Stimulated activated CD4-positive, alpha-beta T cell treated with anti-CD3 and anti-CD28 coated beads, Interleukin-4, amount 100 ng/mL, for 24 hours (primary cell): ENCODE results near the gene ESRRA.

ENCODE experiments used
- DNase-seq: peaks from one replicate; pipeline ENCODE4 v3.0.0-alpha.2; 2020

ESRRA gene

DNA sequence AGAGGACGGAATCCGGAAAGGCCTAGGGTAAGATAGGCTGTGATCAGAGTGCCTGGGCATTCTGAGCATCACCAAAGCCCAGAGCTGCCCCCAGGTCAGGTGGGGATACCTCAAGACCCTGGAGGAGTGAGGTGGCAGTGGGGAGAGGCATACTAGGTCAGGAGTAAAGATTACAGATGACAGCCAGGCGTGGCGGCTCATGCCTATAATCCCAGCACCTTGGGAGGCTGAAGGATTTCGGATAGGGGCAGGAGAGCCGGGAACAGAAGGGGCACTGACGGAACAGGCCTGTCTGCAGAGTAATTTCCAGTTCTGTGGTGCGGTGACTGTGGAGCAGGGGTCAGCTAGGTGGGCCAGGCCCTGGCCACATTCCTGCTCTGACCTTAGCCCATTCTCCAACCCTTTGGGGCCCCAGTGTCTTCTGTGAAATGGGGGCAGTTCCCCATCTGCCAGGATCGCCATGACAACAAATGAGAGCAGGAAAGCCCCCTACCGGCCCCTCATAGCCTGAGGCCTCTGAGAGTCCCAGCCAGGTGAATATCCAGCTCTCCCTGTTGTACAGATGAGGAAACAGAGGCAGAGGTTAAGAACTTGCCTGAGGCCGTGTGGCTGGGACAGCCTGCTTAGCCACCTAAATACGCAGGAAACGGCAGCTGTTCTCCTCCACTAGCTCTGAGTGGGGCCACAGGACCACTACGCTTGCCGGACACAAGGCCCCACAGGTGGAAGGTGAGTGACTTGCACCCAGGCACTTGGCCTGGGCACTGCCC, 30.1 kb upstream of the ESRRA start:
- DNase-seq, result no peak

DNA sequence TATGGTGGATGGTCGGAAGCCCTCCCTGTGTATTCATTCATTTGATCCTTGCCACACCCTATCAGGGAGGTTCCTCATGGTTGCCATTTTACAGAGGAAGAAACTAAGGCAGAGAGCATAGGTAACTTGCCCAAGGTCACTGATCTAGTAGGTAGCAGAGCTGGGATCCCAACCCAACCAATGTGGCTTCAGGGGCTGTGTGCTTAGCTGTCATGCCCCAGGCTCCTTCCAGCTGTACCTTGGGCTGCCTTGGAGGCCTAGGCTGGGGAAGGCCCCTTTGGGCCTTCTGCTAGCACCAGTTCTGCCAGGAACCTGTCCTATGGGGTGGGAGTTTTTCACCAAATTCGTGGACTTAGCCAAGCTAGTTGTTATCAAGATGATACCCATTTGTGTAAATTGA, 29.5 kb upstream of the ESRRA start:
- DNase-seq, result no peak

DNA sequence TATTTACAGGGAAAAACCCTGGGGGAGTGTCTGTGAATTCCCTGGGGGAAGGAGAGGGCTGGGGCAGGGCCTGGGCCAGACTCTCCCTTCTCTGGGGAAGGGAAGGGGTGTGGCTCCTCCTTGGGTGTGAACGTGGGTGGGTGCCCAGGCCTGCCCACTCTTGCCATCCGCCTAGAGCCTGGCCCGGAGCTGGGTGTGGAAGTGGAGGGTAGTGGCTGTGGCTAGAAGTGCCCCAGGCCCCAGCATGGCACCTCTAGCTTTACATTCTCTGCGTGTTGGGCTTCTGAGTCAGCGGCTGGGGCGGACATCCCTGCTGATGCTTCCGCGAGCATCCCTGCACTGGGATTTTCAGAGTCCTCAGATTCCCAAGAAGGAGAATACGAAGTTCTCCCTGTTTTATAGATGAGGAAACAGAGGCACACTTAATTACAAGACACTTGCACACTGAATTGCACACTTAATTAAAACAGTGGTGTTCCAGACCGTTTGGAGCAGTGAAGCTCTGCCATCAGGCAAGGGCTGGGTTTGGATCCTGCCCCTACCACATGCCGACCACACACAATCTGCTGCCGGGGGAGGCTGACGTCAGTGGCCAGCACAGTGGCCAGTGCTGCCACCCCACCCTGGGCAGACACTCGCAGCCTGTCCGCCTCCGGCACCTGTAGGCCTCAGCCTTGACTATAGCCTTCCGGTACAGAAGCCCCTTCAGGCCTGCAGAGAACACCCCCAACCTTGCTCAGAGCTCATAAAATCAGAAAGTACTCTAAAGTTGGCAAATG, 28.5 kb upstream of the ESRRA start:
- DNase-seq, result no peak

DNA sequence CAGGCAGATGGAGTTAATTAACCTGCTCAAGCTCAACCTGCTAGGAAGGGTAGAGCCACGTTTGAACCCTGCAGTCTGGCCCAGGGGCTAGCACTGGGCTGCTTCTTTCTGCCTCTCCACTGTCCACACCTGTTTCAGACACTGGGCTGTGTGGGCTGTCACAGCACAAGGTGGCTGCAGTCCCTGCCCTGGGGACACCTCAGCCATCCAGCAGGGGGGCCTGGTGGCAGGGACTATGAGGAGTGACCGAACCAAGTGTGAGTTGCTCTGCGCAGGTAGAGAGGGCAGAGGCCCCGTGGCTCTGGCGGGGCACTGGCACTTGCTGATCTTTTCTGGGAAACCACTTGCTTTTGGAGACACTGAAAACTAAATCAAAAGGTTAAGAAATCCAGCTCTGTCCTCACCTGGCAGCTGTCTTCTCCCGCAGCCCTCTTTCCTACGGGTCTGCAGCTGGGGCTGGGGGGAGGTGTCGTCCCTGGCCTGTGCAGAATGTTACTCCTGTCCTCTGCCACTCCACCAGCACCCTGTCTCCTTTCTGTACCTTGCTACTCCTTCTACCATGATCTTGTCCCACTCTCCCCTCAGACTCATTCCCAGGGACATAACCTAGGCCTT, 26.6 kb upstream of the ESRRA start:
- DNase-seq, result no peak

DNA sequence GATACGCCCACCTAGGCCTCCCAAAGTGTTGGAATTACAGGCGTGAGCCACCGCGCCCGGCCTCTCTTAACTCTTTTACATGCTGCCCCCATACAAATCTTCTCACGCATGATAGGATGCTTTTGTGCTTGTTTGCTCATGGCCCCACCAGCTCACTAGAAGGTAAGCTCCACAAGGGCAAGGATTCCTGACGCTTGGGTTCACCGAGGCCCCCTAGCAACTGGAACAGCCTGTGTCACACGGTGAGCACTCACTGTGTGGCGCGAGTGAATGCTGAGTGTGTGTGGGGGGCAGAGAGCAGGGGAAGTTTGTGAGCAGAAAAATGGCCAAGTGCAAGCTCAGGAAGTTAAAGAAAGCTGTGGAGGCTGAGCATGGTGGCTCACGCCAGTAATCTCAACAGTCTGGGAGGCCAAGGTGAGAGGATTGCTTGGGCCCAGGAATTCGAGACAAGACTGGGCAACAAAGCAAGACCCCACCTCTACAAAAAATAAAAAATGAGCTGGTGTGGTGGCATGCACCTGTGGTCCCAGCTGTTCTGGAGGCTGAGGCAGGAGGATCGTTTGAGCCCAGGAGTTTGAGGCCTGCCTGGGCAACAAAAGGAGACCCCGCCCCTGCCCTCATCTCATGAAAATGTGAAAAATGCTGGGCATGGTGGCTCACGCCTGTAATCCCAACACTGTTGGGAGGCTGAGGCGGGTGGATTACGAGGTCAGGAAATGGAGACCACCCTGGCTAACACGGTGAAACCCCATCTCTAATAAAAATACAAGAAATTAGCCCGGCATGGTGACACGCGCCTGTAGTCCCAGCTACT, 23.2 kb upstream of the ESRRA start:
- no peak for DNase-seq

DNA sequence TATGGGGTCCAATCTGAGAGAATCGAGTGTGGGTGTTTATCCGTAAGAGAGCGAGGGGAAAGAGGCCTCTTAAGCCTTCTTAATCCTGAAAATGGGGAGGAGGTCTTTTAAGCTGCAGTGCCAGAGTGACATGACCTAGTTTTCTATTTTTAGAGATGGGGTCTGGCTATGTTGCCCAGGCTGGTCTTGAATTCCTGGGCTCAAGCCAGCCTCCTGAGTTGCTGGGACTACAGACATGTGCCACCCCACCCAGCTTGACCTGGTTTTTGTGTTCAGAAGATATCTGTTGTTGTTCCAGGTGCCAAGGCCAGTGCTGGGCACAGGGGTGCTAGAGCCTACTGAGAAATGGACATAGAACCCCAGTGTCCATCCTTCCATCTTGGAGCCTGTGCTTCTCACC, 22.2 kb upstream of the ESRRA start:
- no peak for DNase-seq

DNA sequence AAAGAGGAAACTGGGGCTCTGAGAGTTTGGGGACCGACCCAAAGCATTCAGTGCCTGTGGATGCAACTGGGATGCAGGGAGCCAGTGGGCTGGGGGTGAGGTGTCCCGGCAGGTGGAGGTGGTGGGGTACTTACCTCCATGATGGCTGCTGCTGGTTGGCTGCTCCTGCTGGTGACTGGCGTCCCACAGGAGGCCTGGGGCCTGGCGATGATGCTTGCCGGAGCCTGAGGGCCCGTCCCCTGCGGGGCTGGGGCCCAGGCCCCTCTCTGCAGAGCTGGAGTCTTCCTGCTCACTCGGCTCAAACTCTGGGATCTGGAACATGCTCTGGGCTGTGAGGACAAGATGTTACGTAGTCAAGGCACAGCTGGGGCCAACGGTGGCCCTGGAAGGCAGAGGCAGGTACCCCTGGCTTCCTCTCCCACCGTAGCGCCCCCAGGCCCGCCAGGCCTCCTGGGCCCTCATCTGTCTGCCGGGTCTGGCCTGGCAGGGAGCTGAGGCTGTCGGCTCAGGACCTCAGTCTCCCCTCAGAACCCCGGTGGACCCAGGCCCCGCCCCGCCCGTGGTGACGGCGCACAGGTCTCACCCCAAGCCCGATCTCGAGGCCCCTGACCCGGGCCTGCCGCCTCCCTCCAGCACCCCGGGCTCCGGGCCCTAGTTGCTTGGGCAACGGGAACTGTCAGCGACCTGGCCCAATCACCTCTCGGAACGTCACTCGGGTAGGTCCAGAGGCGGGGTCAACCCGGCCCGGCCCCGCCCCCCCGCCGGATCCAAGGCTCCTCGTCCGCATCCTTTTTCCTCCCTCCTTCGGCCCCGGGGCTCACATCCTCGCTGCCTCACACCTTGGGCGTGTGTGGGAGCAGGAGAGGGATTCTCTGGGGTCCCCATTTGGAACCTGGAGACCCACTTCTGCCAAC, 21.0 kb upstream of the ESRRA start, which contains the start of gene BAD:
Gene BAD (minus strand): TSS at position 618 of the 914 bp plus-strand sequence. CDS start 297 bp downstream, at position 321.
- DNase-seq, result peak; percentile 93

DNA sequence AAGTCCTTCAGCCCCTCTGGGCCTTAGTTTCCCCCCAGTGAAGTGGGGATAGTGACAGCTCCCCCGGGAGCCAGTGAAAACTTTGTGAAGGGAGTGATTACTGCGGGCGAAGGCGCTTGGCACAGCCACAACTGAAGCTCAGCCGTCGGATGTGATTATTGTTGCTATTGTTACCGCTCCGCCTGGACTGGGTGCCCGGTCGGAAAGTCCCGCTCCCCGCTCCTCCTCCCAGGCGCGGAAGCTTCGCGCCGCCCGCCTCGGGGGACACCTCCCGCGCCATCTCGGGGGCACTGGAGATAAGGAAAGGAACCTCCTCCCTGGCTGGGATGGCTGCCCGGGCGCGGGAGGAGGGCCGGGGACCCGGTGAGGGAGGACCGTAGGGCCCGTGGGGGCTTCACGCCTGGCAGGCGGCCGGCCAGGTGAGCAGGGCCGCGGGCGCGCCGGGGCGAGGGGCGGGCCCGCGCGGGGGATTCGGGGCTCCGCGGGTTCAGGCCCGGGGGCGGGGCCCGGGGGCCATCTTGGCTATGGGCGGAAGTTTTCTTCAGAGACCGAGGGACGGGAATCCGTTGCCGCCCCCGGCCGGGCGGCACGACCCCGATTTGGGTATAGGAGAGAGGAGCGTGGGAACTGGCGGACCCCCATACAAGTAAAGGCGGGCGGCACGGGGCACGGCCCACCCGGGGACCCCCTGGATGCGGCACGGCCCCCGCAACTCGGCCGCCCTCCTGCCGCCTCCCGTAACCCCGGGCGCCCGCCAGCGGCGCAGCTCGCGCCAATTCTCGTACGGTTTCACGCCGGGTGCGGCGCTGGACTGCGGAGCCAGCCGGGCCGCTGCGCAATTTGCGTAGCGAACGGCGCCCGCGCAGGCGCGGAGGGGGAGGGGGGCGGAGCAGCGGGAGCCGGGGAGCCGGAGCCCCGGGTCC, 20.1 kb upstream of the ESRRA start, which contains the start of gene GPR137:
Gene GPR137 (plus strand): TSS at position 887 of the 923 bp plus-strand sequence. CDS start 677 bp downstream, outside the sequence.
- peak; percentile 88 for DNase-seq

DNA sequence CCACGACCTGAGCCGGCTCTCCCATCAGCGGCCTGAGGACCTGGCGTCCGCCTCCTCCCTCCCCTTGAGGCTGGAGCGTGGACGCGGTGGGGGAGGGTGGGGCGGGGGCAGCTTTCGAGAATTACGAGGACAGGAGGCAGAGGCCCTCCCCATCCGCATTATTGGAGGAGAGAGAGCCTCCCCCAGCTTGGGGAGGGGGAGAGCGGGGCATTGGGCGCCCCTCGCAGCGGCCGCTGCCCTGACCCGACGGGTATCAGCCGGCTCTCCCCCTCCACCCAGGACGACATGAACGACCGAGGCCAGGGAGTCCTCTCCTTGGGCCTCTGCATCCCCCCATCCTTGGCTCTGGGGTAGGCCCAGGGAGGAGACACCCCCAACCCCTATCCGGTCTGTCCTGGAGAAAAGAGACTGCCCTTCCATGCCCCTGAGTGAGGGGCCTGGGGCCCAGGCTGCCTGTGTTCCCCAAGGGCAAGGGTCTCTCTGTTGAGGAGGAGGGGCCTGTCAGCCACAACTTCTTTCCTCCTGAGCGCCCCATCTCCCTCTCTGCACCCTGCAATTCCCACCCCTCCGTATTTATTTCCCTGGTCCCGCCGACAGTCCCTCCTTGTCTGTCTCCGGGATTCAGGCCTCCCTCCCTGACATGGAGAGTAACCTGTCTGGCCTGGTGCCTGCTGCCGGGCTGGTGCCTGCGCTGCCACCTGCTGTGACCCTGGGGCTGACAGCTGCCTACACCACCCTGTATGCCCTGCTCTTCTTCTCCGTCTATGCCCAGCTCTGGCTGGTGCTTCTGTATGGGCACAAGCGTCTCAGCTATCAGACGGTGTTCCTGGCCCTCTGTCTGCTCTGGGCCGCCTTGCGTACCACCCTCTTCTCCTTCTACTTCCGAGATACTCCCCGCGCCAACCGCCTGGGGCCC, 19.2 kb upstream of the ESRRA start:
- no peak for DNase-seq

DNA sequence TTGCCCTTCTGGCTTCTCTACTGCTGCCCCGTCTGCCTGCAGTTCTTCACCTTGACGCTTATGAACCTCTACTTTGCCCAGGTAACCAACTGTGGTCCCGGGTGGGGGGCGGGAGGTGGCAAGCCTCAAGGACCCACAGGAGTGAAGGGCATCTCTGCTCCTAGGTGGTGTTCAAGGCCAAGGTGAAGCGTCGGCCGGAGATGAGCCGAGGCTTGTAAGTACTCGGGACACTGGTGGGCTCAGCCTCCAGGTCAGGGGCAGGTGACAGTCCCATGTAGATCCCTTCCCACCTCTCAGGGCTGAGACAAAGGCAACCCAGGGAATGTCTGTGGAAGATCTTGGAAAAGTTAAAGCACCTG, 18.5 kb upstream of the ESRRA start:
- no peak for DNase-seq

DNA sequence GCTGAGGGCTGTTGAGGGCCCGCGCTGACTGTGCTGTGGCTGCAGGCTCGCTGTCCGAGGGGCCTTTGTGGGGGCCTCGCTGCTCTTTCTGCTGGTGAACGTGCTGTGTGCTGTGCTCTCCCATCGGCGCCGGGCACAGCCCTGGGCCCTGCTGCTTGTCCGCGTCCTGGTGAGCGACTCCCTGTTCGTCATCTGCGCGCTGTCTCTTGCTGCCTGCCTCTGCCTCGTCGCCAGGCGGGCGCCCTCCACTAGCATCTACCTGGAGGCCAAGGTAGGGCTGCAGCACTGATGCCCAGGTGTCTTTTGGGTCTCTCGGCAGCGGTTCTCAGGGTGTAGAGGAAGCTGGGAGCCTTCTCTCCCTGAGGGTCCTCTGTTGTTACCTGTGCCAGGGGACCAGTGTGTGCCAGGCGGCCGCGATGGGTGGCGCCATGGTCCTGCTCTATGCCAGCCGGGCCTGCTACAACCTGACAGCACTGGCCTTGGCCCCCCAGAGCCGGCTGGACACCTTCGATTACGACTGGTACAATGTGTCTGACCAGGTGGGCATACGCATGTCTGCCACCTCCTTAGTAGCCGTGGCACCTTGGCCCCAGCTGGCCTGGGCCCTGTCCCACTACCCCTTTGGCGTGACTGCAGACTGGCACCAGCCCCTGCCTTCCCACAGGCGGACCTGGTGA, 17.5 kb upstream of the ESRRA start:
- no peak for DNase-seq

DNA sequence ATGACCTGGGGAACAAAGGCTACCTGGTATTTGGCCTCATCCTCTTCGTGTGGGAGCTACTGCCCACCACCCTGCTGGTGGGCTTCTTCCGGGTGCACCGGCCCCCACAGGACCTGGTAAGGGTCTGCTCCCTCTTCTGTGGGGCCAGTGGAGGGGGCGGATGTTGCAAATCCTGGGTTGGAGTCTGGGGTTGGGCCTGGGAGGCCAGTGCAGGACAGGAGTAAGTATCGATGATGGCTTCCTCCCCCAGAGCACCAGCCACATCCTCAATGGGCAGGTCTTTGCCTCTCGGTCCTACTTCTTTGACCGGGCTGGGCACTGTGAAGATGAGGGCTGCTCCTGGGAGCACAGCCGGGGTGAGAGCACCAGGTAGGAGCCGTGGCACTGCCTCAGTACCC, 17.0 kb upstream of the ESRRA start:
- no peak for DNase-seq

DNA sequence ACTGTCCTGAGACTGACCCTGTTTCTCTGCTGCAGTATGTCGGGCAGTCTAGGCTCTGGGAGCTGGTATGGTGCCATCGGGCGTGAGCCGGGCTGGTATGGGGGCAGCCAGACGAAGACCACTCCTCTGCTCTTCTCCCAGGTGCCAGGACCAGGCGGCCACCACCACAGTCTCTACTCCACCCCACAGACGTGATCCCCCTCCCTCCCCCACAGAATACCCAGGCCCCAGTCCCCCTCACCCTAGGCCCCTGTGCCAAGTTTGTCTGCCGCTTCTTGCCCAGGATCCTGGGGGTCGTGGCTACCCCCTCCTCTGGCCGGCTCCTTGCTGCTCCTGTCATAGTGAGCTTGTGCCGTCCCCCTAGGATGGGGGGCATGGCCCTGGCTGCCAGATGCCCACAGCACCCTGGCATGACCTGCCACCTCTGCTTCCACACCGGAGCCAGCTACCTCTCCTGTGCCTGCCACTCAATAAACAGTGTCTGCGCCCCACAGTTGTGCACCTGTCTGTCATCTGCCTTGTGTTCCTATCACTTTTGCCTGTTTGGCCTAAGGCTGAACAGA, 16.2 kb upstream of the ESRRA start:
- no peak for DNase-seq

DNA sequence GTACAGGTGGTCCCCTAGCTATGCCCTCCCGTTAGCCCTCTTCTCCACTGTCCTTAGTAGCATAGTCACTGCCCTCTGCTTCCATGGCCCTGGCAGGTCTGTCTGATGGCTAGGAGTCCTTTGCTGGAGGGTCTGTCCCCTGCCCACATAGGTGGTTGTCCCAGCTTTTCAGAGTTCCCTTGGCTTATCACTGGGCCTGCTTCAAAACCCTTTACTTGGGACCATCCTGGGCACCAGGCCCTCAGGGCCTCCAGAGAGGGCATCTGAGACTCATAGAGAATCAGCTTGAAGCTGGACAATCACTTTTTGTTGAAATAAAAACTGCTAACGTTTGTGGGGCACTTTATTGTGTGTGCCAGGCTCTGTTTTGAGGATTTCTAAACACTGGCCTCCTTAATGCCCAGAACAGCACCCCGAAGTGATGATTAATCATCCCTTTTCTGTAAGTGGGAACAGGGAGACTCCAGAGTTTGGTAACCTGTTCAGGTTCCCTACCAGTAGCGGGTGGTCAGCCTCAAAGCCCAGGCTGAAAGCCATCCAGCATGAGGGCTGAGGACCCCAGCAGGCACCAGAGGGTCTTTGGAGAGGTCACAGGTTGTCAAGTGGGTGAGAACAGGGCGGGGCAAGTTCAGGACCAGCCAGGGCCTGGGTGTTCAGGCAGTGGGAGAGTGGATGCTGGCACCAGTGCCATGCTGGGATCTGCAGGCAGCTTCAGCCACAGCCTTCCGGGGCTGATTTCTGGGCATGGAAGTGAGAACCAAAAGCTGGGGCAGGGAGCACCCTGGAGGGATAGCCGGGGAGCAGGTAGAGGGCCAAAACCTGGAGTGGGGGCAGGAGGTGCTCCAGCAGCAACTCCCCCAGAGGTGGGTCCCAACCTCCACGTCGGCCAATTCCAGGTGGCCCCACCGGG, 14.7 kb upstream of the ESRRA start:
- no peak for DNase-seq

DNA sequence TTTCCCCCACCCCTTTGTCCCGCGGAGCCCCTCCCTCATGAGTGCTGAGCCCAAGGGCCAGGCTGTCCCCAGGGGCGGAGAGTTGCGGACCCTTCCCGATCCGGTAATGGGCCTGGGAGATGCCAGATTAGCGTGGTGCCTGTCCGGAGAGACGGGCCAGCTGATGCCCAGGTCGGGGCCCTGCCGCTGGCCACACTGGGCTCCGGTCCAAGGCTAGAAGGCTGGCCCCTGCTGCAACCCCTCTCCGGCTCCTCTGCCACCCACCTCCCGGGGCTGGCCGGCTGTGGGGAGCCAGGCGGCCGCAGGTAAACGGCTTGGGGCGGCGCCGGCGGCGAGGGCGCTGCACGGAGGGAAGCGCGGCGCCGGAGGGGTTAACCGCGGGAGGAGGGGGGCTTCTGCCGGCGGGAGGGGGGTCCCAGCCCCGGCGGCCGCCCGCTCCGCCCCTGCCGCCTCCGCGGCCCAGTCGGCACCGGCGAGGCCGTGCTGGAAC, 14.0 kb upstream of the ESRRA start, which contains the start of gene KCNK4:
Gene KCNK4 (plus strand): TSS at position 41 of the 490 bp plus-strand sequence. CDS start 1,717 bp downstream, outside the sequence.
- no peak for DNase-seq

DNA sequence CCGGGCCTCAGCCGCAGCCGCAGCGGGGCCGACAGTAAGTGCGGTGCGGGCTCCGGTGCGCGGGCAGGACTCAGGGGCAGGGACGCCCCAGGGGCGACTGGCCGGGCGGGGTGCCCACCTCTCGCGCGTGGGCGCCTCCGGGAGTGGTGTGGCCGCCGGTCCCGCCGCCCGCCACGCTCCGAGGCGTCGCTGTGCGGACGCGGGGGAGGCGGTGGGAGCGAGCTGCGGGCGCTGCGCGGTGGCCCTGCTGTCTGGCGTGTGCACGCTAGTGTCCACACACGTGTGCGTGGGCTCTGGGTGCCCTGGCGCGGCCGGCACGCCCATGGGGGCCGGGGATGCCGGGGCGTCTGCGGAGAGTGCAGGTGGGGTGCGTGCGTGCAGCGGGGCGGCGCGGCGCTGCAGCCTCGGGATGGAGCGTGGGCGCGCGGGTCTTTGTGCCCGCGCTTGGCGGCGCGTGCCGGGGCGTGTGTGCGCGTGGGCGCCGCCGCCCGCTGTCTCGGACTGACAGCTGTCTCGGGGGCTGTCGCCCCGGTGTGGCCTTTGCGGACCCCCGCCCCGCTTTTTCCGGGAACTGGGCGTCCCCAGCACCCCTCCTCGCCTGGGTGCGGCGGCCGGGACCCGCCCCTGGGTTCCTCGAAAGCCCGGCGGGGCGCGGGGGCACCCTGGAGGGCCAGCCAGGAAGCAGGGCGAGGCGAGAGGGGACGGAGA, 13.4 kb upstream of the ESRRA start:
- DNase-seq, result no peak
